Measurements from ENCODE around the gene RPL19.

RPL19 gene

GRCh38 chr17:39200070-39200879, at the start of gene RPL19:
TSS of gene RPL19 (plus strand) at chr17:39200283. CDS start at chr17:39200345, 62 bp downstream.
- H3K27me3 ChIP-seq (ENCODE audit: insufficient read depth, low read length, poor library complexity), result no peaks in the 10 kb centered on the region
- H3K36me3 ChIP-seq (ENCODE audit: insufficient read depth, low read length), result peaks cover 49% of the 10 kb centered on the region
- peak within 1 kb of the TSS; percentile 99 for H3K27ac ChIP-seq (ENCODE audit: low read length)
- H4K20me1 ChIP-seq (ENCODE audit: insufficient read depth, low read length), result peaks cover 50% of the 10 kb centered on the region
- H3K4me2 ChIP-seq (ENCODE audit: insufficient read depth, low read length), result peak within 1 kb of the TSS; percentile 98
- no peaks in the 10 kb centered on the region for H3K9me3 ChIP-seq (ENCODE audit: insufficient read depth, low read length, severe bottlenecking)
- peak within 1 kb of the TSS; percentile 87 for H2AFZ ChIP-seq (ENCODE audit: low read depth, low read length)
- DNase-seq, result peak; percentile 82
- ATAC-seq (ENCODE audit: insufficient read depth, low read depth), result peak; percentile 60
- no peak for TF ChIP-seq EZH2 (IDR thresholded peaks at IDR 0.05; ENCODE audit: borderline replicate concordance, low read depth, low read length, severe bottlenecking)
- TF ChIP-seq CTCF (IDR thresholded peaks at IDR 0.05; ENCODE audit: borderline replicate concordance, extremely low read depth, low read length, poor library complexity, severe bottlenecking), result no peak
- H3K4me1 ChIP-seq (ENCODE audit: insufficient read depth, low read length), result peaks cover 59% of the 10 kb centered on the region
- H3K79me2 ChIP-seq (ENCODE audit: insufficient read depth, low read length), result peaks cover 55% of the 10 kb centered on the region
- H3K9ac ChIP-seq (ENCODE audit: low read depth, low read length), result peak within 1 kb of the TSS; percentile 79
- peak within 1 kb of the TSS; percentile 88 to 97 for H3K4me3 ChIP-seq (ENCODE audit: low read depth in 1 of 2, low read length in 2 of 2)

GRCh38 chr17:39150795-39151149, 49.3 kb upstream of the RPL19 start:
- Histone ChIP-seq H4K20me1 (ENCODE audit: insufficient read depth, low read length) (no peaks in the 10 kb centered on the region), H3K4me2 (ENCODE audit: insufficient read depth, low read length) (peak overlapping the region; percentile 100), H3K9ac (ENCODE audit: low read depth, low read length) (peak overlapping the region; percentile 45; the same call in 1 of the 2 replicates), H3K27ac (ENCODE audit: low read length) (no peak overlapping the region), H3K4me1 (ENCODE audit: insufficient read depth, low read length) (peaks cover 33% of the 10 kb centered on the region), H3K27me3 (ENCODE audit: insufficient read depth, low read length, poor library complexity) (peaks cover 20% of the 10 kb centered on the region), H3K36me3 (ENCODE audit: insufficient read depth, low read length) (no peaks in the 10 kb centered on the region; the same call in 1 of the 2 replicates), H3K4me3 (ENCODE audit: low read depth in 1 of 2, low read length in 2 of 2) (0 out of 4 replicates have a peak overlapping the region, but pooled peaks of 1 of the 2 experiments have one; percentile 43), H3K9me3 (ENCODE audit: insufficient read depth, low read length, severe bottlenecking) (no peaks in the 10 kb centered on the region), H3K79me2 (ENCODE audit: insufficient read depth, low read length) (no peaks in the 10 kb centered on the region), H2AFZ (ENCODE audit: low read depth, low read length) (no peak overlapping the region)
- no peak for ATAC-seq (ENCODE audit: insufficient read depth, low read depth)
- DNase-seq, result no peak
- TF ChIP-seq EZH2 (IDR thresholded peaks at IDR 0.05; ENCODE audit: borderline replicate concordance, low read depth, low read length, severe bottlenecking), result no peak
- no peak for TF ChIP-seq CTCF (IDR thresholded peaks at IDR 0.05; ENCODE audit: borderline replicate concordance, extremely low read depth, low read length, poor library complexity, severe bottlenecking)

GRCh38 chr17:39151150-39151942, 48.7 kb upstream of the RPL19 start, which contains the start of gene PLXDC1:
TSS of gene PLXDC1 (minus strand) at chr17:39151637. CDS start at chr17:39151437, 200 bp downstream.
- Histone ChIP-seq H3K4me2 (ENCODE audit: insufficient read depth, low read length) (peak within 1 kb of the TSS; percentile 100), H3K4me3 (ENCODE audit: low read depth in 1 of 2, low read length in 2 of 2) (peak within 1 kb of the TSS; percentile 34 to 74; a peak in 3 of 4 replicates), H3K27me3 (ENCODE audit: insufficient read depth, low read length, poor library complexity) (peaks cover 20% of the 10 kb centered on the region), H4K20me1 (ENCODE audit: insufficient read depth, low read length) (no peaks in the 10 kb centered on the region), H3K27ac (ENCODE audit: low read length) (peak within 1 kb of the TSS; percentile 87), H3K4me1 (ENCODE audit: insufficient read depth, low read length) (peaks cover 33% of the 10 kb centered on the region), H3K9ac (ENCODE audit: low read depth, low read length) (peak within 1 kb of the TSS; percentile 84), H3K36me3 (ENCODE audit: insufficient read depth, low read length) (no peaks in the 10 kb centered on the region; the same call in 1 of the 2 replicates), H2AFZ (ENCODE audit: low read depth, low read length) (peak within 1 kb of the TSS; percentile 99), H3K79me2 (ENCODE audit: insufficient read depth, low read length) (no peaks in the 10 kb centered on the region), H3K9me3 (ENCODE audit: insufficient read depth, low read length, severe bottlenecking) (no peaks in the 10 kb centered on the region)
- TF ChIP-seq EZH2 (IDR thresholded peaks at IDR 0.05; ENCODE audit: borderline replicate concordance, low read depth, low read length, severe bottlenecking) (peak; percentile 32), CTCF (IDR thresholded peaks at IDR 0.05; ENCODE audit: borderline replicate concordance, extremely low read depth, low read length, poor library complexity, severe bottlenecking) (no peak)
- DNase-seq (no peak), ATAC-seq (ENCODE audit: insufficient read depth, low read depth) (no peak)
